GM23338 (cell line): ENCODE measurements around the gene GBP2. TPM values are rescaled to one million over a fixed set of nuclear protein-coding genes. Genes with fewer than 3 reads are reported as not detected.

Experiments
- ATAC-seq: fragments of 200-7000 bp; cut with Tn5 transposase; 3 replicates; pipeline ENCODE4 v1.9.1; 2020
- DNase-seq: peaks from one replicate; pipeline ENCODE4 v3.0.0-alpha.2; 2015; ENCODE audit warnings: low spot score
- H2AFZ ChIP-seq: fragments of 200-600 bp; sonication (generic); 2 replicates; pipeline ENCODE4 v1.8.0; 2016; ENCODE audit warnings: antibody characterized with exemption, mild to moderate bottlenecking, moderate library complexity
- H3F3A ChIP-seq: fragments of 200-600 bp; sonication (generic); replicated peaks from 2 replicates; pipeline ENCODE4 v1.8.0; 2017; ENCODE audit warnings: antibody characterized with exemption, mixed run types, low read depth
- H3K27ac ChIP-seq: fragments of 200-600 bp; sonication (generic); 2 replicates; pipeline ENCODE4 v1.6.1; 2016; ENCODE audit warnings: low read depth
- H3K27me3 ChIP-seq: fragments of 200-600 bp; sonication (generic); 2 replicates; pipeline ENCODE4 v1.8.0; 2016; ENCODE audit warnings: mild to moderate bottlenecking, mixed run types, moderate library complexity; ENCODE audit not compliant: insufficient read depth
- H3K36me3 ChIP-seq: fragments of 200-600 bp; sonication (generic); 2 replicates; pipeline ENCODE4 v1.8.0; 2016; ENCODE audit warnings: mild to moderate bottlenecking; ENCODE audit not compliant: insufficient read depth
- H3K4me1 ChIP-seq: fragments of 200-600 bp; sonication (generic); 2 replicates; pipeline ENCODE4 v1.8.0; 2016; ENCODE audit warnings: mild to moderate bottlenecking, moderate library complexity; ENCODE audit not compliant: insufficient read depth
- H3K4me2 ChIP-seq: fragments of 200-600 bp; sonication (generic); 2 replicates; pipeline ENCODE4 v1.7.1; 2017; ENCODE audit warnings: mixed run types
- H3K4me3 ChIP-seq: fragments of 200-600 bp; sonication (generic); 2 replicates; pipeline ENCODE4 v1.6.1; 2016; ENCODE audit warnings: mixed run types
- H3K79me2 ChIP-seq: fragments of 200-600 bp; sonication (generic); replicated peaks from 2 replicates; pipeline ENCODE4 v1.8.0; 2017; ENCODE audit warnings: mild to moderate bottlenecking; ENCODE audit not compliant: insufficient read depth
- H3K9me2 ChIP-seq: fragments of 200-600 bp; sonication (generic); 2 replicates; pipeline ENCODE4 v1.8.0; 2017; ENCODE audit not compliant: insufficient read depth
- H4K20me1 ChIP-seq: fragments of 200-600 bp; sonication (generic); replicated peaks from 2 replicates; pipeline ENCODE4 v1.8.0; 2017; ENCODE audit warnings: mild to moderate bottlenecking; ENCODE audit not compliant: insufficient read depth
- H3K27ac Mint-ChIP-seq: 2 replicates; pipeline ENCODE4 v1.8.0; 2020; ENCODE audit warnings: inconsistent platforms, mild to moderate bottlenecking, moderate library complexity, mixed read lengths
- H3K27me3 Mint-ChIP-seq: 3 replicates; pipeline ENCODE4 v1.8.0; 2022; ENCODE audit warnings: low read depth, mild to moderate bottlenecking, moderate library complexity, mixed read lengths, inconsistent platforms; ENCODE audit not compliant: insufficient read depth, poor library complexity
- H3K36me3 Mint-ChIP-seq: 3 replicates; pipeline ENCODE4 v1.8.0; 2021; ENCODE audit warnings: low read depth, mild to moderate bottlenecking, inconsistent platforms, moderate library complexity, mixed read lengths
- H3K4me1 Mint-ChIP-seq: 3 replicates; pipeline ENCODE4 v1.8.0; 2020; ENCODE audit warnings: mild to moderate bottlenecking, inconsistent platforms, mixed read lengths
- H3K4me3 Mint-ChIP-seq: 3 replicates; pipeline ENCODE4 v1.8.0; 2021; ENCODE audit warnings: moderate library complexity, mild to moderate bottlenecking, inconsistent platforms, mixed read lengths
- H3K9me3 Mint-ChIP-seq: 3 replicates; pipeline ENCODE4 v1.8.0; 2020; ENCODE audit warnings: moderate library complexity, mild to moderate bottlenecking, inconsistent platforms, mixed read lengths
- CREB1 ChIP-seq: fragments of 250-450 bp; sonication (Bioruptor Pico); IDR thresholded peaks from 2 replicates; pipeline ENCODE4 v1.5.0; 2020; ENCODE audit warnings: low read depth, mild to moderate bottlenecking, moderate library complexity
- EZH2 ChIP-seq: fragments of 200-600 bp; sonication (generic); IDR thresholded peaks from one replicate; pipeline ENCODE4 v1.8.0; 2017; ENCODE audit warnings: antibody characterized with exemption, mild to moderate bottlenecking, low read depth; ENCODE audit not compliant: unreplicated experiment
- EZH2phosphoT487 ChIP-seq: fragments of 200-600 bp; sonication (generic); IDR thresholded peaks from one replicate; pipeline ENCODE4 v1.8.1; 2018; ENCODE audit warnings: antibody characterized with exemption; ENCODE audit not compliant: unreplicated experiment
- JUNB ChIP-seq: IDR thresholded peaks from one replicate; pipeline ENCODE4 v1.6.1; 2016; ENCODE audit warnings: antibody characterized with exemption; ENCODE audit not compliant: unreplicated experiment
- NANOG ChIP-seq: IDR thresholded peaks from 2 replicates; pipeline ENCODE4 v1.6.1; 2016; ENCODE audit warnings: antibody characterized with exemption, borderline replicate concordance
- POLR2AphosphoS5 ChIP-seq: IDR thresholded peaks from 2 replicates; pipeline ENCODE4 v1.6.1; 2016; ENCODE audit warnings: antibody characterized with exemption, low read depth
- STAT1 ChIP-seq: IDR thresholded peaks from one replicate; pipeline ENCODE4 v1.6.1; 2016; ENCODE audit warnings: antibody characterized with exemption; ENCODE audit not compliant: unreplicated experiment
- ZNF114 ChIP-seq: fragments of 250-450 bp; sonication (Bioruptor Pico); IDR thresholded peaks from 2 replicates; pipeline ENCODE4 v1.5.0; 2020; ENCODE audit warnings: mild to moderate bottlenecking, moderate library complexity
- ZNF331 ChIP-seq: fragments of 250-450 bp; sonication (Bioruptor Pico); IDR thresholded peaks from 2 replicates; pipeline ENCODE4 v1.5.0; 2020; ENCODE audit warnings: low read depth, mild to moderate bottlenecking, moderate library complexity
- polyA plus RNA-seq: library from polyadenylated mRNA; unstranded; fragments of >200 nt; fragmentation: Nextera tagmentation; extraction: Ambion mirVana; gene quantifications from 2 replicates; pipeline ENCODE4 v1.2.1, GENCODE V29; 2016
- total RNA-seq: library from RNA; depleted of rRNA; stranded (reverse); fragments of >200 nt; shearing (Covaris generic); gene quantifications from 2 replicates; pipeline ENCODE4 v1.2.3, GENCODE V29; 2014
- TF ChIP-seq, protein P1 (sequence below): IDR thresholded peaks from 2 replicates; pipeline ENCODE4 v1.6.1; 2016; ENCODE audit warnings: antibody characterized with exemption
- TF ChIP-seq, protein P2 (sequence below): fragments of 250-450 bp; sonication (Bioruptor Pico); IDR thresholded peaks from 2 replicates; pipeline ENCODE4 v1.5.0; 2020; ENCODE audit warnings: mild to moderate bottlenecking, moderate library complexity
- TF ChIP-seq, protein P3 (sequence below), 2 experiments: fragments of 200-600 bp in 1 of 2; sonication (generic) in 1 of 2; conservative IDR thresholded peaks; 2 replicates each; pipeline versions ENCODE4 v1.5.1 to v1.6.1; 2016 to 2017; ENCODE audit warnings: antibody characterized with exemption in 2 of 2, low read depth in 2 of 2, mild to moderate bottlenecking in 2 of 2, moderate library complexity in 1 of 2
- TF ChIP-seq, protein P4 (sequence below): IDR thresholded peaks from one replicate; pipeline ENCODE4 v1.6.1; 2018; ENCODE audit warnings: antibody characterized with exemption; ENCODE audit not compliant: unreplicated experiment

GBP2 gene
- total and polyA plus RNA-seq, 2 experiments from 2014 or later, result not detected

DNA sequence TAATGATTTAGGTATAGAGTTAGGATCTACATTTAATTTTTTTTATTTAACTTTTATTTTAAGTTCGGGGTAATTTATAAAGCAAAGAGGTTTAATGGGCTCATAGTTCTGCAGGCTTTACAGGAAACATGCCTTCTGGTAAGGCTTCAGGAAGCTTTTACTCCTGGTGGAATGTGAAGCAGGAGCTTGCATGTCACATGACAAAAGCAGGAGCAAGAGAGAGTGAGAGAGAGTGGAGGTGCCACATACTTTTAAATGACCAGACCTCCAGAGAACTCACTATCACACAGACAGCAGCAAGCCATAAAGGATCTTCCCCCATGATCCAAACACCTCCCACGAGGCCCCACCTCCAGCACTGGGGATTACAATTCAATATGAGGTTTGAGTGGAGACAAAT is 17.6 kb upstream of the GBP2 start (continued):
- TF ChIP-seq CREB1 (no peak), EZH2phosphoT487 (no peak)

DNA sequence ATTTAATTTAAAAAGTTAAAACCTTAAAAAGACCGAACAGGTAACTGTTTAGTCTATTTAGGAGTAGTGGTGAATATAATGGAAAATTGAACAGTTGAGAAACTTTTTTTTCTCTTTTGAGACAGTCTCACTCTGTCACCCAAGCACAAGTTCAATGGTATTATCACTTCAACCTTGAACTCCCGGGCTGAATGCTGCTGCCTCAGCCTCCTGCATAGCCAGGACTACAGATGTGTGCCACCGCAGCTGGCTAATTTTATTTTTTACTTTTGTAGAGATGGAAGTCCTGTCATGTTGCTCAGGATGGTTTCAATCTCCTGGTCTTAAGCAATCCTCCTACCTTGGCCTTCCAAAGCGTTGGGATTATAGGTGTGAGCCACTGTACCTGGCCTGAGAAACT is 16.2 kb upstream of the GBP2 start:
- Mint-ChIP-seq H3K27me3 (no peaks in the 10 kb centered on the region), H3K9me3 (no peaks in the 10 kb centered on the region; the same call in 2 of the 3 replicates), H3K4me1 (no peaks in the 10 kb centered on the region; the same call in 2 of the 3 replicates), H3K36me3 (no peaks in the 10 kb centered on the region), H3K27ac (no peak overlapping the region), H3K4me3 (no peak overlapping the region)
- Histone ChIP-seq H3K36me3 (no peaks in the 10 kb centered on the region), H3K27ac (no peak overlapping the region), H3K27me3 (no peaks in the 10 kb centered on the region), H3K4me1 (no peaks in the 10 kb centered on the region), H3K79me2 (no peaks in the 10 kb centered on the region), H3K4me2 (no peak overlapping the region), H4K20me1 (no peaks in the 10 kb centered on the region), H3K9me2 (no peaks in the 10 kb centered on the region), H3F3A (no peaks in the 10 kb centered on the region), H3K4me3 (no peak overlapping the region), H2AFZ (peak overlapping the region; percentile 19; the same call in 1 of the 2 replicates)
- no peak for DNase-seq
- TF ChIP-seq, protein P1, sequence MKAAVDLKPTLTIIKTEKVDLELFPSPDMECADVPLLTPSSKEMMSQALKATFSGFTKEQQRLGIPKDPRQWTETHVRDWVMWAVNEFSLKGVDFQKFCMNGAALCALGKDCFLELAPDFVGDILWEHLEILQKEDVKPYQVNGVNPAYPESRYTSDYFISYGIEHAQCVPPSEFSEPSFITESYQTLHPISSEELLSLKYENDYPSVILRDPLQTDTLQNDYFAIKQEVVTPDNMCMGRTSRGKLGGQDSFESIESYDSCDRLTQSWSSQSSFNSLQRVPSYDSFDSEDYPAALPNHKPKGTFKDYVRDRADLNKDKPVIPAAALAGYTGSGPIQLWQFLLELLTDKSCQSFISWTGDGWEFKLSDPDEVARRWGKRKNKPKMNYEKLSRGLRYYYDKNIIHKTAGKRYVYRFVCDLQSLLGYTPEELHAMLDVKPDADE, result no peak
- no peak for TF ChIP-seq EZH2
- TF ChIP-seq, protein P2, sequence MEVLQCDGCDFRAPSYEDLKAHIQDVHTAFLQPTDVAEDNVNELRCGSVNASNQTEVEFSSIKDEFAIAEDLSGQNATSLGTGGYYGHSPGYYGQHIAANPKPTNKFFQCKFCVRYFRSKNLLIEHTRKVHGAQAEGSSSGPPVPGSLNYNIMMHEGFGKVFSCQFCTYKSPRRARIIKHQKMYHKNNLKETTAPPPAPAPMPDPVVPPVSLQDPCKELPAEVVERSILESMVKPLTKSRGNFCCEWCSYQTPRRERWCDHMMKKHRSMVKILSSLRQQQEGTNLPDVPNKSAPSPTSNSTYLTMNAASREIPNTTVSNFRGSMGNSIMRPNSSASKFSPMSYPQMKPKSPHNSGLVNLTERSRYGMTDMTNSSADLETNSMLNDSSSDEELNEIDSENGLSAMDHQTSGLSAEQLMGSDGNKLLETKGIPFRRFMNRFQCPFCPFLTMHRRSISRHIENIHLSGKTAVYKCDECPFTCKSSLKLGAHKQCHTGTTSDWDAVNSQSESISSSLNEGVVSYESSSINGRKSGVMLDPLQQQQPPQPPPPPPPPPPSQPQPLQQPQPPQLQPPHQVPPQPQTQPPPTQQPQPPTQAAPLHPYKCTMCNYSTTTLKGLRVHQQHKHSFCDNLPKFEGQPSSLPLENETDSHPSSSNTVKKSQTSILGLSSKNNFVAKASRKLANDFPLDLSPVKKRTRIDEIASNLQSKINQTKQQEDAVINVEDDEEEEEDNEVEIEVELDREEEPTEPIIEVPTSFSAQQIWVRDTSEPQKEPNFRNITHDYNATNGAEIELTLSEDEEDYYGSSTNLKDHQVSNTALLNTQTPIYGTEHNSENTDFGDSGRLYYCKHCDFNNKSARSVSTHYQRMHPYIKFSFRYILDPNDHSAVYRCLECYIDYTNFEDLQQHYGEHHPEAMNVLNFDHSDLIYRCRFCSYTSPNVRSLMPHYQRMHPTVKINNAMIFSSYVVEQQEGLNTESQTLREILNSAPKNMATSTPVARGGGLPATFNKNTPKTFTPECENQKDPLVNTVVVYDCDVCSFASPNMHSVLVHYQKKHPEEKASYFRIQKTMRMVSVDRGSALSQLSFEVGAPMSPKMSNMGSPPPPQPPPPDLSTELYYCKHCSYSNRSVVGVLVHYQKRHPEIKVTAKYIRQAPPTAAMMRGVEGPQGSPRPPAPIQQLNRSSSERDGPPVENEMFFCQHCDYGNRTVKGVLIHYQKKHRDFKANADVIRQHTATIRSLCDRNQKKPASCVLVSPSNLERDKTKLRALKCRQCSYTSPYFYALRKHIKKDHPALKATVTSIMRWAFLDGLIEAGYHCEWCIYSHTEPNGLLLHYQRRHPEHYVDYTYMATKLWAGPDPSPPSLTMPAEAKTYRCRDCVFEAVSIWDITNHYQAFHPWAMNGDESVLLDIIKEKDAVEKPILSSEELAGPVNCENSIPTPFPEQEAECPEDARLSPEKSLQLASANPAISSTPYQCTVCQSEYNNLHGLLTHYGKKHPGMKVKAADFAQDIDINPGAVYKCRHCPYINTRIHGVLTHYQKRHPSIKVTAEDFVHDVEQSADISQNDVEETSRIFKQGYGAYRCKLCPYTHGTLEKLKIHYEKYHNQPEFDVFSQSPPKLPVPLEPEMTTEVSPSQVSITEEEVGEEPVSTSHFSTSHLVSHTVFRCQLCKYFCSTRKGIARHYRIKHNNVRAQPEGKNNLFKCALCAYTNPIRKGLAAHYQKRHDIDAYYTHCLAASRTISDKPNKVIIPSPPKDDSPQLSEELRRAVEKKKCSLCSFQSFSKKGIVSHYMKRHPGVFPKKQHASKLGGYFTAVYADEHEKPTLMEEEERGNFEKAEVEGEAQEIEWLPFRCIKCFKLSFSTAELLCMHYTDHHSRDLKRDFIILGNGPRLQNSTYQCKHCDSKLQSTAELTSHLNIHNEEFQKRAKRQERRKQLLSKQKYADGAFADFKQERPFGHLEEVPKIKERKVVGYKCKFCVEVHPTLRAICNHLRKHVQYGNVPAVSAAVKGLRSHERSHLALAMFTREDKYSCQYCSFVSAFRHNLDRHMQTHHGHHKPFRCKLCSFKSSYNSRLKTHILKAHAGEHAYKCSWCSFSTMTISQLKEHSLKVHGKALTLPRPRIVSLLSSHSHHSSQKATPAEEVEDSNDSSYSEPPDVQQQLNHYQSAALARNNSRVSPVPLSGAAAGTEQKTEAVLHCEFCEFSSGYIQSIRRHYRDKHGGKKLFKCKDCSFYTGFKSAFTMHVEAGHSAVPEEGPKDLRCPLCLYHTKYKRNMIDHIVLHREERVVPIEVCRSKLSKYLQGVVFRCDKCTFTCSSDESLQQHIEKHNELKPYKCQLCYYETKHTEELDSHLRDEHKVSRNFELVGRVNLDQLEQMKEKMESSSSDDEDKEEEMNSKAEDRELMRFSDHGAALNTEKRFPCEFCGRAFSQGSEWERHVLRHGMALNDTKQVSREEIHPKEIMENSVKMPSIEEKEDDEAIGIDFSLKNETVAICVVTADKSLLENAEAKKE (CRISPR knock-in tag), result no peak
- TF ChIP-seq, protein P3, sequence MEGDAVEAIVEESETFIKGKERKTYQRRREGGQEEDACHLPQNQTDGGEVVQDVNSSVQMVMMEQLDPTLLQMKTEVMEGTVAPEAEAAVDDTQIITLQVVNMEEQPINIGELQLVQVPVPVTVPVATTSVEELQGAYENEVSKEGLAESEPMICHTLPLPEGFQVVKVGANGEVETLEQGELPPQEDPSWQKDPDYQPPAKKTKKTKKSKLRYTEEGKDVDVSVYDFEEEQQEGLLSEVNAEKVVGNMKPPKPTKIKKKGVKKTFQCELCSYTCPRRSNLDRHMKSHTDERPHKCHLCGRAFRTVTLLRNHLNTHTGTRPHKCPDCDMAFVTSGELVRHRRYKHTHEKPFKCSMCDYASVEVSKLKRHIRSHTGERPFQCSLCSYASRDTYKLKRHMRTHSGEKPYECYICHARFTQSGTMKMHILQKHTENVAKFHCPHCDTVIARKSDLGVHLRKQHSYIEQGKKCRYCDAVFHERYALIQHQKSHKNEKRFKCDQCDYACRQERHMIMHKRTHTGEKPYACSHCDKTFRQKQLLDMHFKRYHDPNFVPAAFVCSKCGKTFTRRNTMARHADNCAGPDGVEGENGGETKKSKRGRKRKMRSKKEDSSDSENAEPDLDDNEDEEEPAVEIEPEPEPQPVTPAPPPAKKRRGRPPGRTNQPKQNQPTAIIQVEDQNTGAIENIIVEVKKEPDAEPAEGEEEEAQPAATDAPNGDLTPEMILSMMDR (conservative IDR thresholded peaks at IDR 0.05; ENCODE audit: low read depth in 2 of 2), result no peak
- TF ChIP-seq JUNB, result no peak
- TF ChIP-seq STAT1, result no peak
- TF ChIP-seq, protein P4, sequence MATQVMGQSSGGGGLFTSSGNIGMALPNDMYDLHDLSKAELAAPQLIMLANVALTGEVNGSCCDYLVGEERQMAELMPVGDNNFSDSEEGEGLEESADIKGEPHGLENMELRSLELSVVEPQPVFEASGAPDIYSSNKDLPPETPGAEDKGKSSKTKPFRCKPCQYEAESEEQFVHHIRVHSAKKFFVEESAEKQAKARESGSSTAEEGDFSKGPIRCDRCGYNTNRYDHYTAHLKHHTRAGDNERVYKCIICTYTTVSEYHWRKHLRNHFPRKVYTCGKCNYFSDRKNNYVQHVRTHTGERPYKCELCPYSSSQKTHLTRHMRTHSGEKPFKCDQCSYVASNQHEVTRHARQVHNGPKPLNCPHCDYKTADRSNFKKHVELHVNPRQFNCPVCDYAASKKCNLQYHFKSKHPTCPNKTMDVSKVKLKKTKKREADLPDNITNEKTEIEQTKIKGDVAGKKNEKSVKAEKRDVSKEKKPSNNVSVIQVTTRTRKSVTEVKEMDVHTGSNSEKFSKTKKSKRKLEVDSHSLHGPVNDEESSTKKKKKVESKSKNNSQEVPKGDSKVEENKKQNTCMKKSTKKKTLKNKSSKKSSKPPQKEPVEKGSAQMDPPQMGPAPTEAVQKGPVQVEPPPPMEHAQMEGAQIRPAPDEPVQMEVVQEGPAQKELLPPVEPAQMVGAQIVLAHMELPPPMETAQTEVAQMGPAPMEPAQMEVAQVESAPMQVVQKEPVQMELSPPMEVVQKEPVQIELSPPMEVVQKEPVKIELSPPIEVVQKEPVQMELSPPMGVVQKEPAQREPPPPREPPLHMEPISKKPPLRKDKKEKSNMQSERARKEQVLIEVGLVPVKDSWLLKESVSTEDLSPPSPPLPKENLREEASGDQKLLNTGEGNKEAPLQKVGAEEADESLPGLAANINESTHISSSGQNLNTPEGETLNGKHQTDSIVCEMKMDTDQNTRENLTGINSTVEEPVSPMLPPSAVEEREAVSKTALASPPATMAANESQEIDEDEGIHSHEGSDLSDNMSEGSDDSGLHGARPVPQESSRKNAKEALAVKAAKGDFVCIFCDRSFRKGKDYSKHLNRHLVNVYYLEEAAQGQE, result no peak
- no peak for TF ChIP-seq CREB1
- no peak for TF ChIP-seq POLR2AphosphoS5
- TF ChIP-seq NANOG, result no peak
- TF ChIP-seq EZH2phosphoT487, result no peak
- no peak for TF ChIP-seq ZNF114 (CRISPR knock-in tag)
- TF ChIP-seq ZNF331 (CRISPR knock-in tag), result no peak
- ATAC-seq, result no peak
